Fibroblast of the conjunctiva (primary cell): Measurements from ENCODE around the gene ANK3.

Experiments used
- DNase-seq: peaks from one replicate; pipeline ENCODE4 v3.0.0-alpha.2; 2010; ENCODE audit warnings: low read depth

ANK3 gene

DNA sequence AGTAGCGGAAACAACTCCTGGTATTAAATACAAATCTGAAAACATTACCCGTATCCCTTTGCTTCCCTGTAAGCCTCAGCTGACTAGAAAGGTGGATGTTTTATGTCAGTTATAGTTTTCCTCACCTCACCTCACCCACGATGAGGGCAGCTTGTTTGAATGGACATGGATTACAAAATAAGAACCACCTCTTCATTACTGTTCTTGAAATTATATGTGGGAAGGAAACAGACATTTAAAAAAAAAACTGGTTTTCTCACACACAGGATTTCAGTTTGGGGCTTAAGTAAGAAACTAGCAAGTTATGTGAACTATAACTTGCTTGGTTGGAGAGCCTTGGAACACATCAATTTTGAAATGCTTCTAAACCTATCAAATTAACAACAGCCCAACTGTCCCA, 250.4 kb downstream of the ANK3 start:
- DNase-seq: no peak

DNA sequence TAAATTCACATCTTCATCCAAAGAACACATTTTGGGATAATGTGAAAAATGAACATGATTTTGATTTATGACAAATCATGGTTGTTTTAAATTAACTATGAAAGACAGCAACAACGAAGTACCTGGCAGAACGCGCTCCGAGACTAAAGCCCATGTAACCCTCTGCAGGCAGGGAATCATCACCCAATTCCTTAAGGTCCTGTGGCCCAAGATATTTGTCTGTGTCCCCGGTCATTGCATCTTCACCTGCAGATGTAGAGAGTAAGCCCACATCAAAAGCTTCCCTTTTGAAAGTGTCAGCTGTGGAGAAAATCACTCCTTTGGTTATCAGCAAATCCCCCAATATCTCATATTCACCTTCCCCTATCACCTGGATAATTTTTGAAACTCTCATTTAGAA, 250.8 kb downstream of the ANK3 start:
- no peak for DNase-seq

DNA sequence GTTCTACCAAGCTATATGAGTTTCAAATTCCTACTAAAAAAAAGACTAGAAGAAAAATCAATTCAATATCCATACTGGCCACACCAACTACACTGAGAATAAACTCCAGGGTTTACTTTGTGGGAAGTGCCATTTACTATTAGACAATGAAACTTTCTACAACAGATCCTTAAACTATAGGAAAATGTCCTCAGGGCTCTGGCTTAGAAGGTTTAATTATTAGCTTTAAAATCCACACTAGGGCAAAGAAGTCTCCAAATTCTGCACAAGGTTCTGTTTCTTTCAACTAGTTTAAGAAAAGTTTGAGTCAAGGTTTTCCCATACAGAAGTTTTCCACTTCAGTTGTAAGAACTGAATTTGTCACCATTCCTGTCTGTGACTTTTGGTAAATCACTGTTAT, 251.6 kb downstream of the ANK3 start:
- DNase-seq: no peak

DNA sequence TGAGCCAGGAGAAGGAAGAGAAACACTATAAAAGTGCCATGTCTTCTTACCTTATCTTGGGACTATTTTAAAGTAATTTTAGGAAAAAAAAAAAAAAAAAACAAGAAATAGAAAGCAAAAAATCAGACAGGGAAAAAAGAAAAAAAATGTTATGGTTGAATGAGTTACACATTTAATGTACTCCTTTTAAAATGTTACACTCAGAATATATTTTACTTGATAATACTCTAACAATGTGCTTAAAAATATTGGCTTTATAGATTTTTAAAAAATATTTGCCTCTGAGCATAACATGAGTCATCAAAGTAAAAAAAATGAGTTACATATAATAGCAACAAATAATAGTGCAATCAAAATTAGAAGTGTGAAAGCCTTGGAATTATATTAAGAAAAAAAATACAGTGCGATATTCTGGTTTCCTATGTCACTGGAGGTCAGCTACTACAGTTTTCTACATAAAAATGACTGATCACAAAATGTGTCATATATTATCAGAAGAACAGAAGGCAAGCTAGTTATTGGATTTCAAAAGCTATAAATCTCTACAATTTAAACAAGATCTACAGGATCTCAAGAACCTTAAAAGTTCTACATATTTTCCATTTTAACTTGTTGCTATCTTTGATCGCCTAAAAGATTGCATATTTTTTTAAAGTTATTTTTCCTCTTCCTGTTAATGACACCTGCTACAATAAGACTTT, 252.2 kb downstream of the ANK3 start:
- no peak for DNase-seq

DNA sequence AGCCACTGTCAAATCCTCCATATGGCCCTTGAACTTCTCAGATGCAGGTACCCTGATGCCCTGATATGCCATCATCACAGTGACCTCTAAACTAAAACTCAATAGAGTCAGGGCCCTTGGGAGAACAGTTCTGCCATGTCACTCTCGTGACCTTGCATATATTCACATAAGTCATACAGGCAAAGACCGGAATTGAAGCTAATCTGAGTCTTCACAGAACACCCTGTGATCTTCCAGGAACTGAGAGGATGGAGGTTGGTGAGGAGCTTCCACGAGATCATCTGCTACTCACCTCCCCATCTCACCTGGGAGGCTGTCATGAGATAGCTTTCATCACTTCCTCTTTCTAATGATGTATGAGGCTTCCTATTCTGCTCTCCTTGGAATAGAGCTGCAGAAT, 254.7 kb downstream of the ANK3 start:
- DNase-seq: no peak

DNA sequence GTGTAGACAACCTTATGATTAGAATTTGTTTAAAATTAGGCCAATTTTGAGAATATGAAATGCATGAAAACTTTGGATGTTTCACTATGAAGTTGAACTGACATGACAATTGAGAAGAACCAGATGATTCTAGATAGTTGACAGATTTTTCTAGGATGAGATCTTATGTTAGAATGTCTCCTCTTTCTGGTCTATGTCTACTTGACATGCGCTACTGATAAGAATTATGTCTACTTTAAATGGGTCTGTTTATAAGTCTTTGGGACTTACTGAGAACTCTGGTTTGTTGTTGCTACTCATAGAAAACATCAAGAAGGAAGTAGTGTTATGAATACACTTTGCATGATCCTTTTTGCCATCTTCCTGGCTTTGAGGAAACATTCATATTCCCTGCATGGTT, 255.1 kb downstream of the ANK3 start:
- DNase-seq: no peak

DNA sequence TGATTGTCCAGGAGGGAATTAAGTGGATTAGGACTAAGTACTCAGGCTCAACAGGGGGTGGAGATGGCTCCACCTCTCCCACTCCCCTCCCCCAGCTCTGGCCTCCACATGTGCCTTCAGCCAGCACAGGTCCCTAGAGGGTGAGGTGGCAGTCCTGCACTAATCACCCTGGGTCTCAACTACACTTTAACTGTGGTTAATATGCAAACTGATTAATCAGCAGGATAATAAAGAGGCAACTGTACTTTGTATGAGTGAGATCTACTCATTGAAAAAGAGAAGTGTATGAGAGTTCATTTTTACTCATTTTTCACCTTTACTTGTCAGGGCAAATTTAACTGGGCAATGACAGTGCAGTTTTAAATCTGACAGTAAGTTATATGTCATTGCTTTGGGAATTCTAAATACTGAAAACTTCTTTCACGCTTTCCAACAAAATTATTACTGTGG, 259.5 kb downstream of the ANK3 start:
- DNase-seq: no peak

DNA sequence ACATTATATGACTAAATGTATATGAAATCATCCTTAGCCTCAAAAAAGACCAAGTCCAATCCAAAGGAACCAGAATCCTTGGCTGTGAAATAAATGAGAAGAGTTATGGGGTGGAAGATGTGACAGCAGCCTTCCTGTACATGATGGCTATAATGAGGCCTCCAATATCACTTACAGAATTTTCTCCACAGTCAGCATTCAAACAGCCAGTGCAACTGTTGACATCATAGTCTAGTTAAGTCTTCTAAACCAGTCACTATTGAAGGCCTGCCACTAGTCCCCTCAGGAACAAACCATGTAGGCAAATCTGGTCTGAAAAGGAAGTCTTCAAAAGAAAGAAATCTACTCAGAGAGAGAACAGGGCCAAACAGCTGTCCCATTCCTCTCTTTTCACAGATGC, 263.8 kb downstream of the ANK3 start:
- DNase-seq: no peak

DNA sequence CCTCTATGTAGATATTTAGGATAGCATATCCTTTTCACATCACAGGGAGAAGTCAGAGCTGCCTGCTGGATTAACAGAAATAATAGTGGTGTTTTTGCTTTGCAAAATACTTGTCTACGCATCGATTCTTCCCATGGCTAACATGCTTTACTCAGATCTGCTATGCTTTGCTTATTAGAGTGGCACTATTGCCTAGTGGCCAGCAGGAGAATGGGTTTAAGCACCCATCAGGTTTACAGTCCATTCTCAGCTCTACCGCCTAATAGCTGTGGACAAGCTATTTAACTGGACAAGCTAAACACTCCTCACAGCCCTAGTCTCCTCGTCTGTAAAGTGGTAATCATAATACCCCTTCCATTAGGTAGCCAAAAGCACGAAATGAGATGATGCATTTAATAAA, 265.1 kb downstream of the ANK3 start:
- DNase-seq: no peak

DNA sequence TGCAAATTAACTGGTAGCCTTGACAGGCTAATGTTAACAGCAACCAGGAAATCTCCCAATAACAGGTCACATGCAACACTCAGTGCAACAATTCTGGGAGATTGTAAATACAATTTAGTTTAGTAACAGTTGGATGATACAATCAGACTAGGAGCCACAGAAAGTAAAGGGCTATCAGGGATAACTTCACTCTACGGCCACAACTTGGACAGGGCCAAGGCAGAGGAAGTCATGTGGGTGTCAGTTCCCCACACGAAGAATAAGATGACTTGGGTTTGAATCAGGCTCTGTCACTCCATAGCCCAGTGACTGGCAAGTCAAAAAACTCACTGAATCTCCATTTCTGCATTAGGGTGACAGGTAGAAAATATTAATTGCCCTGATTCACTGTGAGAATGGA, 266.0 kb downstream of the ANK3 start:
- no peak for DNase-seq

DNA sequence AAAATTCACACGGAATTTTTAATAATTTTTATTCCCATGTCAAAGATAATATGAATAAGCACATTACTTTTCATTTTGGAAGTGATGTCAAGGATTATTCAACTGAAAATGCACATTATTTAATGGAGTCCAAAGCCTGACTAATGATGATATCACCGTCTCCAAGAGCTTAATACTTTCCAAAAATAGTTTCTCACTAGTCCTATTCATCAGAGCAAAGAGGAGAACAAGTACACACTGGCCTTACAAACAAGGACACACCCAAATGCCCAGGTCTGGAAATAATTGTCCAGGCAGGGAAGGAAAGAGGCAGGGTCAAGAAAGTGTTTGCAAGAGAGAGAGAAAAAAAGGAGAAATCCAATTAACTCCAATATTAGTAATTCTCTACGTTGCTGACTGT, 266.5 kb downstream of the ANK3 start:
- DNase-seq: peak; percentile 43

DNA sequence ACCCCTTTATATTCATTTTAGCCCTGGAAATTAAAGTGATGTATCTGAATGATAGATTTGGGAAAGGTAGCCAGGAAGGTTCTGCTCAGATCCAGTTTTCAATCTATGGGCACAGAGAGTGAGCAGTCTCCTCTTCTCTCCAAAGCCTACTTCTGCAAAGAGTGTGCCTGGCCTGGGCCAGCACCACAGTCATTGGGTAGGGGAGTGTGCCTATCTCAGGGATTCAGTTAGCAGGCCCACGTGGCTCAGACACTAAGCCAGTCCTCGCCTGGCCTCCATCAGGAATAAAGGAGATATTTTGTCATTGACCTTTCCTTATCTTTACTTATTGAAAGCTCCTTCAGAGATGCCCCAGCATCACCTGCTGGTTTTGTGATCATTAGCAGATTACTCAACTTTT, 267.5 kb downstream of the ANK3 start:
- DNase-seq: no peak

DNA sequence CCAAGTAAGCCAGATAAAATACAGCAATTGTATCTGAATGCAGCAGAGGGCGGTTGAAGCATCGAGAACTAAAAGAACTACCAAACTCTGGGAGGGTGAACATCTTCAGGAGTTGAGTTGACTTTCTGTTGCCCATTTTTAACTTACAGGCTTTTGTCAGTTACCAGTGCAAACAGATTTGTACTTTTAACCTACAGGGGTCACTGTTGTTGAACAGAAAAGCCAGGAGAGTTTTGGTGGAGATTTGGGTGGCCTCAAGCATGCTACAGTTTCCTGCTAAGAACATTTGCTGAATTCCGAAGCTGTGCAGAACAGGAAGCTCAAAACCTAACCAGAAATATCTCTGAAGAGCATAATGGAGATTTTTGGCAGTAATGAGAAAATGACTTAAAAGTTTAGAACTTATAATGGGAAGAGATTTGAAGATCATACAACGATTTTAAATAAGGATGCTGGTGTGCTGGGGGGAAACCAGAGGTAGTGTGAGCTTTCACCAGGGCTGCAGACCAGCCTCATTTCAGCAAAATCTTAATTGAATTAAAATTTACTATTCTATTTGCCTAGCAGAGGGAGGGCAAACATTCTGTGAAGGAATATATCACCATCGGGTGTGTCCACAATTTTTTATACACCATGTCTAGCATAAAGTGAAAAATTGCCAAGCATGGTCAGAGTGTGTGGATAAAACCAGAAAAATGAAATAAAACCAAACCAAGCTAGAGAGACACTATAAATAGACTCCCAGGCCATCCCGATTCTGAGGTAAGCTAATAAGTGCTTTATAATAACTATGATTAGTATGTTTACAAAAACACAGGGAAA, 274.7 kb downstream of the ANK3 start:
- DNase-seq: peak; percentile 44

DNA sequence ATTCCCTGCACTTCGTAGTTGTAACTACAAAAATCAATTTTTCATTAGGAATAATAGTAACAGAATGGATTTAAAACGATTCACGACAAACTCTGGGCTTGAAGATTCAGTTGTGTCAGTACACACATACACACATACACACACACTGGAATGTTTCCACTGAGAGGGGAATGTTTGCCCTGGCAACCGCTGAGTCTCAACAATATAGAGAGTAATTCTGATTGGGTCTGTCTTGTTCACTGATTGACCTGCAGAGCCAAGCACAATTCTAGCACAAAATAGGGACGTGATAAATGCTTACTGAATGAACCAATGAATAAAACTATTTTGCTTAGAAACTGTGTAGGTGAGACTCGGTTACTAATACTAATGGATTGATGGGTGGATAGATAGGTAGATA, 278.9 kb downstream of the ANK3 start:
- no peak for DNase-seq

DNA sequence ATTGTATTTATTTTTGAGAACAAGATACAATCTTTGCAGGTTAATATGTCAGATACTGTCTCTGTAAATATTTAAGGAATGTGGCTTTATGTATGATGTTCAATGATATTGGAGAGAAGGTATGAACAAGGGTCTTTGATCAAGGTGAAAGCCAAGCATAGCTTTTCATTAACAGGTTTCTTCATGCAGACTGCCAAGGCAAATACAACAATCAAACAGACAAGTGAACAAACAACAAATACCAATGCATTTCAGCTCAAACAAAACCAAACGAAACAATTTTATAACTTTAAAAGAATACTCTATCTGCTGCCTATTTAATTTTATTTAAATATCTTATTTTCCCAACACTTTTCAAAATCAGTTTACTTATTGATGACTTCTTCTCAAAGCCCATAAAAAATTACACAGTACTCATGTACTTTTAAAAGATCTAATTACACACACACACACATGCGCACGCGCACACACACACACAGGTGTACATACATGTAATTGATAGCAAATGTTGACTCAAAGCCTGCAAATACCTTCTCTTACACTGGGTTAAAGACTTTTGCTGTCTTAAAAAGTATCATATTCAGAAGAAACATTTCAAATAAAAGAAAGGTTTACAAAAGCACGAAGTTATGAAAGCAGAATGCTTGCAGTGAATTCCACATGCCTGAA, 282.2 kb downstream of the ANK3 start:
- DNase-seq: no peak

DNA sequence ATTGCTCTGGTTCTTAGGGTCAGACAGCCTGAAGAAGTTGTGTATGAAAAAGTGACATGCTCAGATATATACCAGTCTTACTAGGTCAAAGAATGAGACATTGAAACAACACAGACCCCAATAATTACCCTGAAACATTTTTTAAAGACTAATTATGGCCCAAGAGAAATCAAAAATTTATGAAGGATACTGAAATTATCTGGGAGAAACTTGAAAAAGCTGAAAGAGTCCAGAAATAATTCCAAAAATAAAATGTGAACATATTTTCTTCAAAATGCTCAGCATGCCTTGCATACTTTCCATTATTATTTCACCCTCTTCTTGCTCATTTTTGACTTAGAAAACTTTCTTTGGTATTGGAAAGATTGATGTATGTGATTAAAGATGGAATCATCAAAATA, 284.4 kb downstream of the ANK3 start:
- no peak for DNase-seq

DNA sequence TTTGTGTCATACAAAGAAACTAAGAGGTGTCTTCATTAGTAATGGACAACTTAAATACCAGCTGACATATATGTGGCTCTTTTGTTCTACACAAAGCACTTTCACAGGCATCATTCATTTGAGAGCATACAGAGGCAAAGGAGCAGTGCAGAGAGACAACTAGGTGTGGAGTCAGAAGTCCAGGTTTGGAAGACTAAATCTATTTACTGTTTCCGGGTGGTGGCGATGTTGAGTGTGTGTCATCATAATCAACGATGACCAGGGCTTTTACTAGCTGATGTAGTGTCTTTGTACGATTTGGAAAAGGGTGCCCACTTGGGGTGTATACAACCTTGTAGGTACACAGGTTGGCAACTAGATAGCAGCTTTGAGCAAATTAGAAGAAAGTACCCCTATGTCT, 287.9 kb downstream of the ANK3 start:
- DNase-seq: no peak

DNA sequence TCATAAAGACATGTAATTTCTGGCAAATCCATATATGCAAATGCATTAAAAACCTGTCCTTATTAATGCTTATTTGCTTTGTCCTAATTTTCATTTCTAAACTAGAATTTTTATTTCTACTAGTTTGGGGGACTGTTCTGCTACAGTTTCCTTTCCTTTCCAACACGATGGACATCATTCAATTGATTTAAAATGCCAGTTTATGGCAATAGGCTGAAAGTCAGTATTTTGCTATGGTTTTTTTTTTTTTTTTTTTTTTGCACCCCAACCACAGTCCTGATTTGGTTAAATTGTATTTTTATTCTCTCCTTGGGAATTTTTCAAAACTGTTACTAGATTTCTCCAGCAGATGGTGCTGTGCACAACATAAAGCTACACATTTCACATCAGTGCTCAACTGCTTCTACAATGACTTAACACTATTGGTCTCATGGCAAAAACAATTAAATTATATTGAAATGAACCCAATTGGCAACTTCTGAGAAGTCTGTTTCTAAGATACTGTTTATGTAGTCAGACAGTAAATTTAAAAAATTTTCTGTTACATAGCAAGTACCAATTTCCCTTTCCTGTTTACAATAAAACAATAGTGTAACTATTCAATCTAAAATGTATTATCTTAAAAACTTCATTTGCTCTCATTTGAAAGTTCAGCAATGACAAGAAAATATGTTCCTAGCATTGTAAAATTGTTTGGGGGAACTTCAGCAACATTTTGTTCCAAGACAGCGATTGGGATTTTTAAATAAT, 289.5 kb downstream of the ANK3 start:
- peak; percentile 43 for DNase-seq

DNA sequence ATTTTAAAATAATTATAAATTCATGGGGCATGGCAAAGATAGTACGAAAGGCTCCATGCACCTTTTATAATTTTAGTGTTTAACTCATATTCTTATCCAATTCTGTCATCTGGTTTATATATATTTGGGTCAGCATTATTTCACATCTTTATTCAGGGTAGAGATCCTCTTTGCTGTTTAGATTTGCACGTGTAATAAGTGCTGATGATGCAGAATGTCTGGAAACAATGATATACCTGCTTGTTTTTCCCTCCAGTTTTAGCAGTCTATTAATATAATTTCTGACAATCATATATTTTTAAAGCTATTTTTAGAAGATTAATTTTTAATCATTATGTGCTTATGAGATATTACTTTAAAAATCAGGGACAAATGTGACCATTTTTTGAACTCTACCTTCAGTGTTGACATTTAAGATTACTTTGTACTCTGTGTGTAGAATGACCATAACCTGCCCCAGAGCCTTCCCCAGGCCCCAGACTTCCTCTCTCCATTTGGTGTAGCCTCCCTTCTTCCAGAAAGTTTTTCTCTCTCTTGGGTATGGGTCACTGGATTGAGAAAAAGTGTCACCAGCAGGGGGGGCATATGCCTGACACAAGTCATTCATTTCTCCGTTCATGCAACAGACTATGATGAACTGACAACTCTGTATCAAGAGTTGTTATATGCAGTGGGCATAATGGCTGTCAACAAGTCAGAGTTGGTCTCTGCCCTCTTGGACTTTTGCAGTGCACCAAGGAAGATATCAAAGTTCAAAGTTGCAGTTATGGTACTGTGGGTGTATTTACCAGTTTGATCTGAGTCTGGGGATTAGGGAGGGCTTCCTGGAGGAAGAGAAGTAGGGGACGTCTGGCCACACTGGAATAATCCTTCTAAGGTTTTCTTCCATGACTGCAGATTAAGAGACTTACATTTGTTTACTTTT, 290.7 kb downstream of the ANK3 start:
- no peak for DNase-seq

DNA sequence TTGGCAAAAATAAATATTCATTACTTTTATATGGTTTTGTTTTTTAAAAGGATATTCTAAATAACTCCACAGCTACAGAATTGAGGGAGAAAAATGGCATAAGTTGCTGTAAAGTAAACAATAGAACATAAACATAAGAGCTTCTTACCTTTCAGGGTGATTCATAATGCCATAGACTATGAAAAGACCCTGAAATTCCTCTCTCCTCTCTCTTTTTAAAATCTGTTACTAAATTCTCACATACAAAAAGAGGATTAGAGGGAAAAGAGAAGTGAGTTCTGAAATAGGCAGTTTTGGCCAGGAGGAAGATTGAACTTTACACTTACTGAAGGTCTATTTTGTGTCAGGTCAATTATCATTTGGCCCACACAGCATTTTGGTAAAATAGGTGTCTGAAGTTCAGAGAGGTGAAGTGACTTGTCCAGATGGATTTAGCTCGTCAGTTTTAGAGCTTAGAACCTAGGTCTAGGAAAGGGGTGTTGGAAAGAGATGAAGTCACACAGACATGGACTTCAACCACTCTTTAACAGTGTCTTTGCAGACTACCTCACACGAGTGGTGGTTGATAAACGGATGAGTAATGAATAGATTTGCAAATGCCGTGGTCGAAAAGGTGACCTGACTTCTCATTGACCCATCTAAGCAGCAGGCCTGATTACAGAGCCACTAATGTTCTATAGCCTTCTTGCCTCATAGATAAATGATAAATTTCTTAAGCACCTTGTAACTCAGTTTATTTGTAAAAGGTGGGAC, 292.7 kb downstream of the ANK3 start:
- no peak for DNase-seq

DNA sequence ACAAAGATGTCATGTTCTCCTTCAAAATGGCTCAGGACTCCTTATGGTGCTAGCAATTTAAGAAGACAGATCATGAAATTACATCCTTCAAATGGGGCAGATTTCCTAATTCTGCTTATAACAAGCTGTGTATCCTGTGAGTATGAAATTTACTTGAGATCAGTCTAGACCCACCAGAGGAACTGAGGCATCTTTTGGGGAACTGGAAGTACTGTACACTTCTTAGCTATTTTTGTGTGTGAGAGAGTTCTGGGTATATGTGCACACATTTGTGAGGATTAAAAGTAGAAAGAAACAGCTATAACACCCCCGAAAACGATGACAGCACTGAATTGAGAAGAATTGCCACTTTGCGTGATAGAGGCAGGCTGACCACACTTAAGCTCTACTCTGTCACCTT, 296.4 kb downstream of the ANK3 start:
- DNase-seq: no peak
